H1 (cell line): Measurements from ENCODE around the gene GIGYF2. TPM values are rescaled to one million over a fixed set of nuclear protein-coding genes. Genes with fewer than 3 reads are reported as not detected.

Source experiments
- CTCF ChIA-PET: fragments of 300-600 bp; sonication (Branson Sonifier 250); formaldehyde crosslinking; loops from one replicate; lab custom pipeline; 2021; ENCODE audit not compliant: partially characterized antibody; lab: Charles Lee
- POLR2A ChIA-PET: fragments of 300-600 bp; sonication (Branson Sonifier 250); formaldehyde crosslinking; loops from one replicate; lab custom pipeline; 2021; ENCODE audit warnings: inconsistent platforms; ENCODE audit not compliant: partially characterized antibody; lab: Charles Lee
- DNase-seq, 2 experiments: peaks; one replicate each; pipeline versions ENCODE4 v3.0.0 to v3.0.0-alpha.2; 2010 to 2022; ENCODE audit warnings: low spot score in 2 of 2, low read depth in 1 of 2, mixed read lengths in 1 of 2
- FAIRE-seq: peaks from 2 replicates; lab custom pipeline; 2011; peaks lifted over from hg19 to GRCh38; lab: Jason Lieb, UNC
- H2AFZ ChIP-seq: 2 replicates; pipeline ENCODE4 v1.8.1; 2012; ENCODE audit warnings: low read length, inconsistent platforms
- H2AK5ac ChIP-seq: 2 replicates; pipeline ENCODE4 v1.6.1; 2013; ENCODE audit warnings: low read depth, low read length
- H2BK120ac ChIP-seq: replicated peaks from 2 replicates; pipeline ENCODE3; 2013; ENCODE audit warnings: low read depth, low read length, inconsistent platforms
- H2BK12ac ChIP-seq: 2 replicates; pipeline ENCODE4 v1.6.1; 2013; ENCODE audit warnings: low read depth, low read length
- H2BK15ac ChIP-seq: 2 replicates; pipeline ENCODE4 v1.6.1; 2013; ENCODE audit warnings: low read length
- H2BK20ac ChIP-seq: 2 replicates; pipeline ENCODE4 v1.6.1; 2013; ENCODE audit warnings: low read length
- H2BK5ac ChIP-seq: 2 replicates; pipeline ENCODE4 v1.6.1; 2013; ENCODE audit warnings: low read depth, low read length
- H3K14ac ChIP-seq: 2 replicates; pipeline ENCODE4 v1.6.1; 2013; ENCODE audit warnings: inconsistent platforms; ENCODE audit not compliant: insufficient read length
- H3K18ac ChIP-seq: 2 replicates; pipeline ENCODE4 v1.6.1; 2013; ENCODE audit warnings: low read length; ENCODE audit errors: extremely low read depth
- H3K23ac ChIP-seq: 2 replicates; pipeline ENCODE4 v1.6.1; 2013; ENCODE audit warnings: inconsistent platforms; ENCODE audit not compliant: insufficient read length
- H3K23me2 ChIP-seq: 2 replicates; pipeline ENCODE4 v1.6.1; 2013; ENCODE audit warnings: low read depth, low read length
- H3K27ac ChIP-seq: 2 replicates; pipeline ENCODE4 v1.6.1; 2011; ENCODE audit warnings: low read depth, low read length, inconsistent platforms
- H3K27me3 ChIP-seq, 4 experiments: replicated peaks in 1 of 4; 1 replicate in 1 of 4; 2 replicates in 3 of 4; pipeline versions ENCODE4 v1.6.1 to v1.8.1; 2011 to 2013; ENCODE audit warnings: low read length in 3 of 4, mild to moderate bottlenecking in 3 of 4, inconsistent platforms in 2 of 4, mixed read lengths in 2 of 4, moderate library complexity in 1 of 4; ENCODE audit not compliant: control insufficient read depth in 3 of 4, insufficient read depth in 3 of 4; ENCODE audit errors: extremely low read depth in 1 of 4
- H3K36me3 ChIP-seq, 4 experiments: 2 replicates each; pipeline versions ENCODE4 v1.6.1 to v1.8.1; 2011 to 2013; ENCODE audit warnings: mild to moderate bottlenecking in 4 of 4, low read length in 3 of 4, moderate library complexity in 2 of 4, control low read depth in 1 of 4, inconsistent platforms in 1 of 4; ENCODE audit not compliant: insufficient read depth in 4 of 4, control insufficient read depth in 2 of 4
- H3K4ac ChIP-seq: replicated peaks from 2 replicates; pipeline ENCODE3; 2013; ENCODE audit warnings: low read length, low read depth, mixed read lengths, inconsistent platforms; ENCODE audit not compliant: insufficient read length
- H3K4me1 ChIP-seq, 4 experiments: replicated peaks in 1 of 4; 1 replicate in 1 of 4; 2 replicates in 3 of 4; pipeline versions ENCODE4 v1.6.1 to v1.8.1; 2011 to 2013; ENCODE audit warnings: low read length in 3 of 4, inconsistent platforms in 2 of 4, mixed read lengths in 1 of 4; ENCODE audit not compliant: insufficient read depth in 4 of 4, control insufficient read depth in 3 of 4
- H3K4me2 ChIP-seq, 2 experiments: 2 replicates each; pipeline versions ENCODE4 v1.6.1 to v1.8.1; 2011 to 2013; ENCODE audit warnings: low read depth in 2 of 2, low read length in 2 of 2, control low read depth in 1 of 2, inconsistent platforms in 1 of 2, mild to moderate bottlenecking in 1 of 2; ENCODE audit not compliant: insufficient read depth in 1 of 2
- H3K4me3 ChIP-seq, 4 experiments: fragments of 200-600, 300-600 bp in 1 of 4; sonication (generic), shearing (Covaris generic), sonication (Bioruptor Twin) in 1 of 4; 2 replicates each; pipeline versions ENCODE4 v1.5.1 to v1.8.1; 2011 to 2016; ENCODE audit warnings: low read length in 4 of 4, low read depth in 3 of 4, control low read depth in 2 of 4, inconsistent platforms in 2 of 4, mild to moderate bottlenecking in 2 of 4, mixed read lengths in 1 of 4, moderate library complexity in 1 of 4; ENCODE audit not compliant: insufficient read depth in 2 of 4; ENCODE audit errors: extremely low read depth in 1 of 4
- H3K56ac ChIP-seq: replicated peaks from 2 replicates; pipeline ENCODE3; 2013; ENCODE audit warnings: low read depth, mild to moderate bottlenecking, mixed read lengths, low read length, inconsistent platforms; ENCODE audit not compliant: insufficient read length
- H3K79me1 ChIP-seq: 2 replicates; pipeline ENCODE4 v1.6.1; 2013; ENCODE audit warnings: low read depth, low read length, control low read depth
- H3K79me2 ChIP-seq, 2 experiments: 2 replicates each; pipeline versions ENCODE4 v1.6.1 to v1.8.1; 2012 to 2013; ENCODE audit warnings: low read length in 2 of 2, mild to moderate bottlenecking in 2 of 2, inconsistent platforms in 1 of 2; ENCODE audit not compliant: insufficient read depth in 2 of 2, control insufficient read depth in 1 of 2
- H3K9ac ChIP-seq, 4 experiments: replicated peaks in 1 of 4; 1 replicate in 1 of 4; 2 replicates in 3 of 4; pipeline versions ENCODE4 v1.6.1 to v1.8.1; 2011 to 2013; ENCODE audit warnings: low read depth in 3 of 4, low read length in 3 of 4, control low read depth in 2 of 4, mild to moderate bottlenecking in 2 of 4, moderate library complexity in 2 of 4, inconsistent platforms in 1 of 4; ENCODE audit errors: extremely low read depth in 1 of 4
- H3K9me3 ChIP-seq, 2 experiments: 2 replicates each; pipeline versions ENCODE4 v1.6.1 to v1.8.1; 2012 to 2013; ENCODE audit warnings: mild to moderate bottlenecking in 2 of 2, moderate library complexity in 2 of 2, control low read depth in 1 of 2, inconsistent platforms in 1 of 2, low read depth in 1 of 2, low read length in 1 of 2, mixed read lengths in 1 of 2; ENCODE audit not compliant: insufficient read depth in 2 of 2
- H4K20me1 ChIP-seq, 2 experiments: replicated peaks in 1 of 2; 2 replicates each; pipeline versions ENCODE3 to v1.8.1; 2011 to 2013; ENCODE audit warnings: inconsistent platforms in 2 of 2, low read length in 2 of 2, mild to moderate bottlenecking in 1 of 2; ENCODE audit not compliant: insufficient read depth in 2 of 2, control insufficient read depth in 1 of 2
- H4K5ac ChIP-seq: 2 replicates; pipeline ENCODE4 v1.6.1; 2013; ENCODE audit warnings: low read length, low read depth, mixed read lengths, inconsistent platforms; ENCODE audit not compliant: insufficient read length
- H4K8ac ChIP-seq: 2 replicates; pipeline ENCODE4 v1.8.0; 2013; ENCODE audit warnings: mild to moderate bottlenecking, moderate library complexity, low read length, inconsistent platforms; ENCODE audit not compliant: insufficient read depth; ENCODE audit errors: extremely low read depth
- H4K91ac ChIP-seq: replicated peaks from 2 replicates; pipeline ENCODE3; 2013; ENCODE audit warnings: low read length, mixed read lengths, inconsistent platforms; ENCODE audit not compliant: insufficient read length
- MAFK ChIP-seq: IDR thresholded peaks from 2 replicates; pipeline ENCODE4 v1.6.1; 2012; ENCODE audit warnings: low read depth, mild to moderate bottlenecking, improper control_type of control experiment, low read length
- RBBP5 ChIP-seq: IDR thresholded peaks from 2 replicates; pipeline ENCODE4 v1.7.1; 2012; ENCODE audit warnings: low read depth, mild to moderate bottlenecking, inconsistent platforms, low read length, moderate library complexity, borderline replicate concordance
- SUZ12 ChIP-seq: fragments of 200-600 bp; sonication (generic); IDR thresholded peaks from 2 replicates; pipeline ENCODE4 v1.6.1; 2012; ENCODE audit warnings: mild to moderate bottlenecking, inconsistent platforms, low read length, moderate library complexity, mixed read lengths
- TAF7 ChIP-seq: optimal IDR thresholded peaks from 2 replicates; pipeline ENCODE3; 2011; ENCODE audit warnings: low read depth, mild to moderate bottlenecking, inconsistent platforms, low read length, moderate library complexity, borderline replicate concordance
- TEAD4 ChIP-seq: IDR thresholded peaks from 2 replicates; pipeline ENCODE4 v1.6.1; 2012; ENCODE audit warnings: low read depth, low read length, inconsistent platforms, mixed read lengths
- WGBS, 2 experiments: shearing (Covaris generic) in 1 of 2; methylation state at CpG; one replicate each; pipeline versions ENCODE4 v1.1.6 to v1.1.7; 2013 to 2015; ENCODE audit warnings: low lambda C conversion rate in 2 of 2, mixed read lengths in 2 of 2, inconsistent platforms in 1 of 2, low coverage in 1 of 2, missing lambda C conversion rate in 1 of 2; ENCODE audit not compliant: insufficient replicate concordance in 2 of 2, insufficient coverage in 1 of 2, insufficient read length in 1 of 2; ENCODE audit errors: extremely low coverage in 1 of 2, missing lambda C conversion rate in 1 of 2; 5-methylcytosine and 5-hydroxymethylcytosine counted together
- polyA plus RNA-seq, 7 experiments: library from polyadenylated mRNA; depleted of rRNA in 3 of 7; stranded (reverse) in 5 of 7; unstranded in 2 of 7; fragments of >200 nt in 5 of 7; fragments of 200-250 nt in 2 of 7; gene quantifications; 1 replicate in 5 of 7; 2 replicates in 1 of 7; 4 replicates in 1 of 7; pipeline versions ENCODE4 v1.2.1 to v1.2.3, GENCODE V29; 2011 to 2013; ENCODE audit warnings: missing spikeins in 2 of 7, mixed read lengths in 2 of 7
- total RNA-seq: library from RNA; stranded (reverse); fragmentation: NEBNext Ultra II Directional; extraction: Animal tissue kit (Norgen Biotek cat#: 25700); gene quantifications from 2 replicates; pipeline ENCODE4 v1.2.1, GENCODE V29; 2021

The GIGYF2 gene
- total and polyA plus RNA-seq, 2 of the 8 experiments (the other 6 are each of a cell fraction or from before 2014, with no cell fraction given) = 22.3 to 62.0 TPM

- peaks cover 4% of the 10 kb centered on the region for H3K23me2 ChIP-seq
- H3K9ac ChIP-seq = peak overlapping the region in 2 of 4 experiments; percentile 10 to 23; a peak in 3 of 7 replicates
- H3K14ac ChIP-seq = no peak overlapping the region
- H2BK120ac ChIP-seq = peak overlapping the region; percentile 26
- no peak overlapping the region for H4K8ac ChIP-seq
- no peak overlapping the region for H3K56ac ChIP-seq
- ChIA-PET POLR2A (interaction anchor here (1.3 to 1.5 kb wide), 3 partner anchors 11 to 113 kb away, joined by 3 to 4 read pairs (median 3); no protein-coding TSS in a partner anchor), CTCF (no interaction called here)
- H3K4me1 ChIP-seq = peaks cover 0 to 8% (median 3%) of the 10 kb centered on the region in 4 experiments; a peak in 4 of 7 replicates
- no peak overlapping the region for H2BK20ac ChIP-seq
- FAIRE-seq = no peak
- no peak overlapping the region for H2BK5ac ChIP-seq
- no peak overlapping the region for H2AK5ac ChIP-seq
- no peak for DNase-seq
- no peak overlapping the region for H3K18ac ChIP-seq
- peak overlapping the region; percentile 16; the same call in 1 of the 2 replicates for H3K27ac ChIP-seq
- TF ChIP-seq TEAD4 = no peak
- no peak for TF ChIP-seq RBBP5
- TF ChIP-seq TAF7 = no peak
- TF ChIP-seq MAFK = no peak
- TF ChIP-seq SUZ12 = no peak
- peak overlapping the region; percentile 65 for H3K4ac ChIP-seq
- no peak overlapping the region for H4K91ac ChIP-seq
- peaks cover 18 to 42% of the 10 kb centered on the region in 2 experiments for H3K79me2 ChIP-seq
- no peaks in the 10 kb centered on the region for H3K9me3 ChIP-seq
- H2BK15ac ChIP-seq = no peak overlapping the region
- no peak overlapping the region for H2BK12ac ChIP-seq
- peaks cover 0 to 2% of the 10 kb centered on the region in 2 experiments for H4K20me1 ChIP-seq
- WGBS, 2 experiments = 56% methylated on average over 10 of the region's 10 CpGs; no CpG with 5 or more reads in 1 of the 2 experiments
- no peaks in the 10 kb centered on the region for H3K27me3 ChIP-seq
- peak overlapping the region; percentile 66; the same call in 1 of the 2 replicates for H2AFZ ChIP-seq
- H3K23ac ChIP-seq = no peak overlapping the region
- no peaks in the 10 kb centered on the region; the same call in none of the 2 replicates for H3K79me1 ChIP-seq
- peak overlapping the region; percentile 8 for H4K5ac ChIP-seq
- no peaks in the 10 kb centered on the region; a peak in 1 of 8 replicates for H3K36me3 ChIP-seq
- peak overlapping the region in 1 of 4 experiments; percentile 96; a peak in 2 of 8 replicates for H3K4me3 ChIP-seq
- H3K4me2 ChIP-seq = peak overlapping the region; percentile 44 to 65; a peak in 2 of 4 replicates
Measured at GRCh38 chr2:232696609-232697058, 497 bp upstream of the GIGYF2 start.
